ENCODE results near the gene GALNTL6. TPM values are rescaled to one million over a fixed set of nuclear protein-coding genes. Genes with fewer than 3 reads are reported as not detected.

The GALNTL6 gene
- polyA plus RNA-seq, 1 experiment: not detected

DNA sequence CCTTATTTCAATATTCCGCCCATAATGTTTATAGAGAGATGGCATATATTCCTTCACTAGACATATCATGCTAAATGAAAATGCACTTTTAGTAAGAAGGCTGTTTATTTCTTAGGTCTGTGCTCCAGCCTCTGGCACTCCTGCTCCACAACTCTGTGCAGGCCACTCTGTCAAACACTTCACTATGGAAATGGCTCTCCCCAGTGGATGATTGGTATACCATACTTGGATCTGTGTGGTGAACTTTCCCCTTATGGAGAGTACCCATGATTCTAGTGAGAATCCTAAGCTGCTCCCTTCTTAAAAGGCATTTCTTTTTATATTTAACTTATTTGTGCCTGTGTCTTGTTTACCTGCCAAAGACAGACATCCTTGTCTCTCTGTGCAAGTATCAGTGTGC, 875.3 kb downstream of the GALNTL6 start:
- H3K27ac ChIP-seq (ENCODE audit: low read depth, low read length): no peak overlapping the region
- H3K4me3 ChIP-seq (ENCODE audit: low read depth, low read length): no peak overlapping the region
- H3K27me3 ChIP-seq (ENCODE audit: control insufficient read depth, insufficient read depth, low read length): no peaks in the 10 kb centered on the region
- CTCF ChIA-PET: interaction anchor here (0.6 kb wide), 1 partner anchor 122 kb away, joined by 3 read pairs; no protein-coding TSS in a partner anchor
- TF ChIP-seq, protein P1, sequence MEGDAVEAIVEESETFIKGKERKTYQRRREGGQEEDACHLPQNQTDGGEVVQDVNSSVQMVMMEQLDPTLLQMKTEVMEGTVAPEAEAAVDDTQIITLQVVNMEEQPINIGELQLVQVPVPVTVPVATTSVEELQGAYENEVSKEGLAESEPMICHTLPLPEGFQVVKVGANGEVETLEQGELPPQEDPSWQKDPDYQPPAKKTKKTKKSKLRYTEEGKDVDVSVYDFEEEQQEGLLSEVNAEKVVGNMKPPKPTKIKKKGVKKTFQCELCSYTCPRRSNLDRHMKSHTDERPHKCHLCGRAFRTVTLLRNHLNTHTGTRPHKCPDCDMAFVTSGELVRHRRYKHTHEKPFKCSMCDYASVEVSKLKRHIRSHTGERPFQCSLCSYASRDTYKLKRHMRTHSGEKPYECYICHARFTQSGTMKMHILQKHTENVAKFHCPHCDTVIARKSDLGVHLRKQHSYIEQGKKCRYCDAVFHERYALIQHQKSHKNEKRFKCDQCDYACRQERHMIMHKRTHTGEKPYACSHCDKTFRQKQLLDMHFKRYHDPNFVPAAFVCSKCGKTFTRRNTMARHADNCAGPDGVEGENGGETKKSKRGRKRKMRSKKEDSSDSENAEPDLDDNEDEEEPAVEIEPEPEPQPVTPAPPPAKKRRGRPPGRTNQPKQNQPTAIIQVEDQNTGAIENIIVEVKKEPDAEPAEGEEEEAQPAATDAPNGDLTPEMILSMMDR (IDR thresholded peaks at IDR 0.05; ENCODE audit: low read depth, low read length): no peak
- POLR2A ChIA-PET: no interaction called here
- no peak for DNase-seq (ENCODE audit: low read depth, low spot score)
- H3K9me3 ChIP-seq (ENCODE audit: control insufficient read depth, insufficient read depth, low read length): peaks cover 3% of the 10 kb centered on the region; the same call in 1 of the 2 replicates

DNA sequence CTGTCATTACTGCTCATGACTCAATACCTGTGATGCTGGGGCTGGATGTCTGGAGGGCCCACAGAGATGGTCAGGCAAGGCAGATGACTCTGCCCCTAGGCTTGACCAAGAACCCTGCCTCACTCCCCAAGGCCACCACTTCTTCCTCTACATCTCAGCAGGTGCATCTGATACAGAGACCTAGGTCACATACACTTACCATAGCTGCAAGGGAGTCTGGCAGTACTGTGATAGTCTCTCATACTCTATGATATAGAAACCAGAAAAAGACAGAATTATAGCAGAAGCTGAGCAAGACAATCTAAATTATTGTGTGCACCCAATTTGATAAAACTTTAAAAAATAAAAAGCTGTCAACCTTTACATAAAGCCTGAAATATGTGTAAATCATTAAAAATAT, 878.3 kb downstream of the GALNTL6 start:
- TF ChIP-seq, protein P1 (IDR thresholded peaks at IDR 0.05; ENCODE audit: low read depth, low read length): no peak
- POLR2A ChIA-PET: no interaction called here
- DNase-seq (ENCODE audit: low read depth, low spot score): no peak

DNA sequence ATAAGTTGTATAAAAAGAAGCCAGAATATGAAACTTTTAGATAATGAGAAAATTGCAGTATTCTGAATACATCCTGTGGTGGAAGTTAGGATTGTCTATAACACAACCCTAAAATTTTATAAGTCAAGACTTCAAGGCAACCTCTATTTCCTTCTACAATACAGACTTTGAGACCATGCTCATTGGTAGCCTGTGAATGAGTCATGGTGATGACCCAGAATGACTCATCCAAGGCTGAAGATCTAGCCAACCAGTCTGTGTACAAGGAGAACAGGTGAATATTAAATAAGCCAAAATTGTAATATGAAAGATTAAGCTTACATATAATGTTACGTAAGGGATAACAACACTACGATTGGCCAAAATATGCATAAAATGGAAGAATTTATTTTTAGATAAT, 879.5 kb downstream of the GALNTL6 start:
- POLR2A ChIA-PET: no interaction called here

More for the DNA sequence above, 878.3 kb downstream of the GALNTL6 start:
- Histone ChIP-seq H3K9me3 (ENCODE audit: control insufficient read depth, insufficient read depth, low read length) (peaks cover 3% of the 10 kb centered on the region; the same call in 1 of the 2 replicates), H3K27ac (ENCODE audit: low read depth, low read length) (no peak overlapping the region), H3K4me3 (ENCODE audit: low read depth, low read length) (no peak overlapping the region), H3K27me3 (ENCODE audit: control insufficient read depth, insufficient read depth, low read length) (no peaks in the 10 kb centered on the region)
- CTCF ChIA-PET: no interaction called here

DNA sequence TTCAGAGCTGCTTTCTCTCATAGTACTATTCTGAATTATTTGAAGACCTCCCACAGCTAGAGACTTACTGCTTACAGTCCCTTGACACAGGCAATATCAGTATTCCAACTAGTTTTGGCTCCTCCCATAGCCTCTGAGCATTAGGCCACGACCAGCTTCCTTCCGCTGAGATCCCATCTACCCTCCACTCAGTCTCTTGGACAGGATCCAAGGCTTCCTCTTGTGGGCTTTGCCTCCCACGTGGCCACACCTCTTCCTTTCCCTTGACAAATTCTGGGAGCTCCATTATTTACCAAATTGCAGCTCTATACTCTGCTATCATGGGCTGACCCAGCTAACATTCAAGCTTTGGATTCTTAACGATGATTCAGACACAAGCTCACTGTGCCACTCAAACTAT, 885.1 kb downstream of the GALNTL6 start:
- ChIA-PET POLR2A (no interaction called here), CTCF (no interaction called here)
- no peaks in the 10 kb centered on the region for H3K27me3 ChIP-seq (ENCODE audit: control insufficient read depth, insufficient read depth, low read length)
- no peak for DNase-seq (ENCODE audit: low read depth, low spot score)
- TF ChIP-seq, protein P1 (IDR thresholded peaks at IDR 0.05; ENCODE audit: low read depth, low read length): no peak
- H3K27ac ChIP-seq (ENCODE audit: low read depth, low read length): no peak overlapping the region
- no peaks in the 10 kb centered on the region for H3K9me3 ChIP-seq (ENCODE audit: control insufficient read depth, insufficient read depth, low read length)
- no peak overlapping the region for H3K4me3 ChIP-seq (ENCODE audit: low read depth, low read length)

More for the DNA sequence above, 879.5 kb downstream of the GALNTL6 start:
- Histone ChIP-seq H3K4me3 (ENCODE audit: low read depth, low read length) (no peak overlapping the region), H3K27me3 (ENCODE audit: control insufficient read depth, insufficient read depth, low read length) (no peaks in the 10 kb centered on the region), H3K27ac (ENCODE audit: low read depth, low read length) (no peak overlapping the region), H3K9me3 (ENCODE audit: control insufficient read depth, insufficient read depth, low read length) (peaks cover 3% of the 10 kb centered on the region; the same call in 1 of the 2 replicates)
- DNase-seq (ENCODE audit: low read depth, low spot score): no peak
- CTCF ChIA-PET: no interaction called here
- TF ChIP-seq, protein P1 (IDR thresholded peaks at IDR 0.05; ENCODE audit: low read depth, low read length): no peak

DNA sequence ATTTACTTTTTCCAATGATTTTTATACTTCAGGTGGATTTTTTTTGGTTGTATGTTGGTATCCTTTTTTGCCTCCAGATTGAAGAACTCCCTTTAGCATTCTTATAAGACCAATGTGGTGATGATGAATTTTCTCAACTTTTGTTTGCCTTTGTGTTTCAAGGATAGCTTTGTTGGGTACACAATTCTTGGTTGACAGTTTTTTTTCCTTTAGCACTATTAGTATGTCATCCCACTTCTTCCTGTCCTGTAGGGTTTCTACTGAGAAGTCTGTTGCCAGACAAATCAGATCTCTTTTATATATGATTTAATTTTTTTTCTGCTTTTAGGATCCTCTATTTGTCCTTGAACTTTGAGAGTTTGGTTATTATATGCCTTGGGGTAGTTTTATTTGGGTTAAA, 892.4 kb downstream of the GALNTL6 start:
- CTCF ChIA-PET: no interaction called here
- POLR2A ChIA-PET: no interaction called here
- TF ChIP-seq, protein P1 (IDR thresholded peaks at IDR 0.05; ENCODE audit: low read depth, low read length): no peak
- H3K27ac ChIP-seq (ENCODE audit: low read depth, low read length): no peak overlapping the region
- no peak overlapping the region for H3K4me3 ChIP-seq (ENCODE audit: low read depth, low read length)
- no peaks in the 10 kb centered on the region for H3K27me3 ChIP-seq (ENCODE audit: control insufficient read depth, insufficient read depth, low read length)
- H3K9me3 ChIP-seq (ENCODE audit: control insufficient read depth, insufficient read depth, low read length): peaks cover 6% of the 10 kb centered on the region; the same call in 1 of the 2 replicates
- DNase-seq (ENCODE audit: low read depth, low spot score): no peak
